B cell (primary cell): ENCODE results near the gene IFTAP. TPM values are rescaled to one million over a fixed set of nuclear protein-coding genes. Genes with fewer than 3 reads are reported as not detected.

Experiments used
- ATAC-seq: fragments of 200-7000 bp; cut with Tn5 transposase; one replicate; pipeline ENCODE4 v1.10.0; 2021; ENCODE audit warnings: low read depth, mild to moderate bottlenecking, moderate number of reproducible peaks, moderate library complexity
- CTCF ChIA-PET: fragments of 350-600 bp; sonication (Branson Sonifier 250); formaldehyde crosslinking; loops from one replicate; lab custom pipeline; 2021; ENCODE audit warnings: antibody characterized with exemption, inconsistent platforms; lab: Charles Lee
- POLR2A ChIA-PET: fragments of 350-600 bp; sonication (Branson Sonifier 250); formaldehyde crosslinking; loops from one replicate; lab custom pipeline; 2021; ENCODE audit warnings: antibody characterized with exemption; lab: Charles Lee
- DNase-seq: peaks from one replicate; pipeline ENCODE4 v3.0.0; 2013
- H2AFZ ChIP-seq: 2 replicates; pipeline ENCODE4 v1.6.1; 2012; ENCODE audit warnings: mild to moderate bottlenecking, low read depth, low read length; ENCODE audit not compliant: insufficient read depth, poor library complexity, severe bottlenecking
- H3K27ac ChIP-seq, 2 donors: 1 replicate in 1 of 2; 2 replicates in 1 of 2; pipeline ENCODE4 v1.5.1; 2012 to 2013; ENCODE audit warnings: low read length in 2 of 2, mild to moderate bottlenecking in 2 of 2, moderate library complexity in 1 of 2
- H3K27me3 ChIP-seq, 4 experiments: fragments of 200-600 bp in 1 of 4; sonication (generic) in 1 of 4; replicated peaks in 1 of 4; 1 replicate in 2 of 4; 2 replicates in 2 of 4; pipeline versions ENCODE4 v1.6.1 to v1.7.0; 2013 to 2016; ENCODE audit warnings: low read length in 3 of 4, mild to moderate bottlenecking in 2 of 4, mixed read lengths in 1 of 4, moderate library complexity in 1 of 4; ENCODE audit not compliant: insufficient read depth in 4 of 4, control insufficient read depth in 3 of 4; ENCODE audit errors: control extremely low read depth in 1 of 4
- H3K36me3 ChIP-seq, 2 experiments: replicated peaks in 1 of 2; 1 replicate in 1 of 2; 2 replicates in 1 of 2; pipeline versions ENCODE4 v1.6.1 to v1.7.1; 2013; ENCODE audit warnings: low read length in 1 of 2; ENCODE audit not compliant: insufficient read depth in 2 of 2, control insufficient read depth in 1 of 2; ENCODE audit errors: control extremely low read depth in 1 of 2, extremely low read depth in 1 of 2
- H3K4me1 ChIP-seq, 2 donors: fragments of 200-600 bp in 1 of 2; sonication (generic) in 1 of 2; 1 replicate in 1 of 2; 2 replicates in 1 of 2; pipeline versions ENCODE4 v1.5.1 to v1.6.1; 2013 to 2017; ENCODE audit warnings: low read length in 2 of 2; ENCODE audit not compliant: control insufficient read depth in 2 of 2, insufficient read depth in 2 of 2
- H3K4me2 ChIP-seq: replicated peaks from 2 replicates; pipeline ENCODE3; 2012; ENCODE audit warnings: mild to moderate bottlenecking, low read depth, low read length; ENCODE audit not compliant: poor library complexity, severe bottlenecking
- H3K4me3 ChIP-seq, 5 experiments: fragments of 200-600 bp in 1 of 5; sonication (generic) in 1 of 5; 1 replicate in 3 of 5; 2 replicates in 2 of 5; pipeline versions ENCODE4 v1.5.1 to v1.7.0; 2011 to 2016; ENCODE audit warnings: low read length in 4 of 5, mild to moderate bottlenecking in 4 of 5, low read depth in 2 of 5, control low read depth in 1 of 5, moderate library complexity in 1 of 5; ENCODE audit not compliant: insufficient read depth in 1 of 5; ENCODE audit errors: control extremely low read depth in 1 of 5, extremely low read depth in 1 of 5
- H3K79me2 ChIP-seq: fragments of 200-600 bp; sonication (generic); one replicate; pipeline ENCODE4 v1.6.0; 2016; ENCODE audit warnings: low read length; ENCODE audit not compliant: control insufficient read depth, insufficient read depth
- H3K9ac ChIP-seq: fragments of 200-600 bp; sonication (generic); 2 replicates; pipeline ENCODE4 v1.6.1; 2017; ENCODE audit warnings: mild to moderate bottlenecking, low read length, moderate library complexity
- H3K9me3 ChIP-seq, 3 donors: one replicate each; pipeline versions ENCODE4 v1.6.1 to v1.7.1; 2013; ENCODE audit warnings: low read length in 2 of 3; ENCODE audit not compliant: control insufficient read depth in 2 of 3, insufficient read depth in 1 of 3; ENCODE audit errors: control extremely low read depth in 1 of 3
- H4K20me1 ChIP-seq: 2 replicates; pipeline ENCODE4 v1.6.0; 2012; ENCODE audit warnings: mild to moderate bottlenecking, low read length; ENCODE audit not compliant: insufficient read depth, control insufficient read depth, poor library complexity, severe bottlenecking
- H3K27ac Mint-ChIP-seq: one replicate; pipeline ENCODE4 v1.8.0; 2021; ENCODE audit warnings: mixed read lengths
- H3K27me3 Mint-ChIP-seq: one replicate; pipeline ENCODE4 v1.8.0; 2021; ENCODE audit warnings: mixed read lengths
- H3K4me1 Mint-ChIP-seq: one replicate; pipeline ENCODE4 v1.8.0; 2021; ENCODE audit warnings: mixed read lengths
- H3K4me3 Mint-ChIP-seq: one replicate; pipeline ENCODE4 v1.8.0; 2021; ENCODE audit warnings: mixed read lengths
- H3K9me3 Mint-ChIP-seq: one replicate; pipeline ENCODE4 v1.8.0; 2022; ENCODE audit warnings: mixed read lengths; ENCODE audit not compliant: insufficient read depth
- EZH2 ChIP-seq: IDR thresholded peaks from 2 replicates; pipeline ENCODE4 v1.6.1; 2012; ENCODE audit warnings: borderline replicate concordance, low read depth, mild to moderate bottlenecking, moderate library complexity, low read length; ENCODE audit not compliant: insufficient read depth, poor library complexity, severe bottlenecking
- WGBS: methylation state at CpG from one replicate; pipeline ENCODE4 v1.1.5; 2013; ENCODE audit warnings: missing lambda C conversion rate; ENCODE audit not compliant: insufficient coverage; 5-methylcytosine and 5-hydroxymethylcytosine counted together
- intact Hi-C: fragments of 100-400 bp; cut with micrococcal nuclease; formaldehyde crosslinking; loops from one replicate; pipeline ENCODE4 v1.10.0; 2022
- polyA plus RNA-seq: library from polyadenylated mRNA; depleted of rRNA; stranded (reverse); fragments of >200 nt; gene quantifications from 2 replicates; pipeline ENCODE4 v1.2.3, GENCODE V29; 2012
- total RNA-seq, 2 donors: library from RNA; stranded (reverse); fragments of 120-200 nt in 1 of 2; gene quantifications; 1 replicate in 1 of 2; 2 replicates in 1 of 2; pipeline versions ENCODE4 v1.2.3 to v1.2.4, GENCODE V29; 2013 to 2022
- TF ChIP-seq, protein P1 (sequence below): fragments of 200-600 bp; IDR thresholded peaks from one replicate; pipeline ENCODE4 v1.8.0; 2022; ENCODE audit warnings: antibody characterized with exemption, mild to moderate bottlenecking

The IFTAP gene
- total and polyA plus RNA-seq, 2 donors (not counting 1 experiment from before 2014, with no cell fraction given), result 0.31 TPM; not detected in 1

GRCh38 chr11:36557991-36558390, 36.3 kb upstream of the IFTAP start:
- Histone ChIP-seq H3K4me2 (no peak overlapping the region), H3K79me2 (no peaks in the 10 kb centered on the region), H3K9me3 (no peaks in the 10 kb centered on the region), H3K4me1 (no peaks in the 10 kb centered on the region), H3K4me3 (no peak overlapping the region), H3K36me3 (no peaks in the 10 kb centered on the region), H4K20me1 (no peaks in the 10 kb centered on the region), H2AFZ (no peak overlapping the region), H3K27me3 (peaks cover 0 to 10% (median 1%) of the 10 kb centered on the region in 4 experiments), H3K27ac (no peak overlapping the region), H3K9ac (no peak overlapping the region)
- no peak for ATAC-seq
- intact Hi-C loops, result no loop called here
- Mint-ChIP-seq H3K27ac (no peak overlapping the region), H3K4me1 (peaks cover 4% of the 10 kb centered on the region), H3K27me3 (peaks cover 17% of the 10 kb centered on the region), H3K4me3 (no peak overlapping the region), H3K9me3 (no peaks in the 10 kb centered on the region)
- no peak for TF ChIP-seq EZH2
- TF ChIP-seq, protein P1, sequence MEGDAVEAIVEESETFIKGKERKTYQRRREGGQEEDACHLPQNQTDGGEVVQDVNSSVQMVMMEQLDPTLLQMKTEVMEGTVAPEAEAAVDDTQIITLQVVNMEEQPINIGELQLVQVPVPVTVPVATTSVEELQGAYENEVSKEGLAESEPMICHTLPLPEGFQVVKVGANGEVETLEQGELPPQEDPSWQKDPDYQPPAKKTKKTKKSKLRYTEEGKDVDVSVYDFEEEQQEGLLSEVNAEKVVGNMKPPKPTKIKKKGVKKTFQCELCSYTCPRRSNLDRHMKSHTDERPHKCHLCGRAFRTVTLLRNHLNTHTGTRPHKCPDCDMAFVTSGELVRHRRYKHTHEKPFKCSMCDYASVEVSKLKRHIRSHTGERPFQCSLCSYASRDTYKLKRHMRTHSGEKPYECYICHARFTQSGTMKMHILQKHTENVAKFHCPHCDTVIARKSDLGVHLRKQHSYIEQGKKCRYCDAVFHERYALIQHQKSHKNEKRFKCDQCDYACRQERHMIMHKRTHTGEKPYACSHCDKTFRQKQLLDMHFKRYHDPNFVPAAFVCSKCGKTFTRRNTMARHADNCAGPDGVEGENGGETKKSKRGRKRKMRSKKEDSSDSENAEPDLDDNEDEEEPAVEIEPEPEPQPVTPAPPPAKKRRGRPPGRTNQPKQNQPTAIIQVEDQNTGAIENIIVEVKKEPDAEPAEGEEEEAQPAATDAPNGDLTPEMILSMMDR, result no peak
- no peak for DNase-seq
- CTCF ChIA-PET, result no interaction called here
- POLR2A ChIA-PET, result no interaction called here

GRCh38 chr11:36558571-36559413, 35.5 kb upstream of the IFTAP start:
- Histone ChIP-seq H3K4me3 (no peak overlapping the region), H3K4me2 (no peak overlapping the region), H3K4me1 (no peaks in the 10 kb centered on the region), H3K9ac (no peak overlapping the region), H3K27ac (no peak overlapping the region), H3K36me3 (no peaks in the 10 kb centered on the region), H3K27me3 (peaks cover 0 to 10% (median 2%) of the 10 kb centered on the region in 4 experiments), H3K79me2 (no peaks in the 10 kb centered on the region), H3K9me3 (no peaks in the 10 kb centered on the region), H2AFZ (no peak overlapping the region), H4K20me1 (no peaks in the 10 kb centered on the region)
- DNase-seq (no peak), ATAC-seq (no peak)
- CTCF ChIA-PET, result no interaction called here
- no peak overlapping the region for H3K27ac Mint-ChIP-seq
- intact Hi-C loops, result no loop called here
- TF ChIP-seq EZH2, result no peak
- TF ChIP-seq, protein P1, result no peak
- no peaks in the 10 kb centered on the region for H3K9me3 Mint-ChIP-seq
- H3K4me1 Mint-ChIP-seq, result peaks cover 4% of the 10 kb centered on the region
- H3K4me3 Mint-ChIP-seq, result no peak overlapping the region
- POLR2A ChIA-PET, result no interaction called here
- H3K27me3 Mint-ChIP-seq, result peaks cover 17% of the 10 kb centered on the region
- WGBS, result no CpG with 5 or more reads among the region's 4 CpGs
